Transverse colon (tissue), 4 donors: ENCODE results near the gene MYMK.

Experiments
- CTCF ChIP-seq, 5 experiments: fragments of 200-600 bp in 3 of 5; fragments of 450-650 bp in 2 of 5; sonication (generic) in 3 of 5; IDR thresholded peaks; 1 replicate in 2 of 5; 2 replicates in 3 of 5; pipeline ENCODE4 v1.5.1; 2016 to 2017; ENCODE audit warnings: antibody characterized with exemption in 5 of 5, inconsistent platforms in 3 of 5, mild to moderate bottlenecking in 2 of 5, moderate library complexity in 1 of 5
- POLR2A ChIP-seq: fragments of 450-650 bp; IDR thresholded peaks from one replicate; pipeline ENCODE4 v1.6.1; 2016; ENCODE audit warnings: antibody characterized with exemption, mild to moderate bottlenecking, moderate library complexity
- POLR2AphosphoS5 ChIP-seq, 3 donors: sonication (generic); formaldehyde crosslinking; IDR thresholded peaks; one replicate each; pipeline ENCODE4 v1.6.1; 2016; ENCODE audit warnings: antibody characterized with exemption in 3 of 3

DNA sequence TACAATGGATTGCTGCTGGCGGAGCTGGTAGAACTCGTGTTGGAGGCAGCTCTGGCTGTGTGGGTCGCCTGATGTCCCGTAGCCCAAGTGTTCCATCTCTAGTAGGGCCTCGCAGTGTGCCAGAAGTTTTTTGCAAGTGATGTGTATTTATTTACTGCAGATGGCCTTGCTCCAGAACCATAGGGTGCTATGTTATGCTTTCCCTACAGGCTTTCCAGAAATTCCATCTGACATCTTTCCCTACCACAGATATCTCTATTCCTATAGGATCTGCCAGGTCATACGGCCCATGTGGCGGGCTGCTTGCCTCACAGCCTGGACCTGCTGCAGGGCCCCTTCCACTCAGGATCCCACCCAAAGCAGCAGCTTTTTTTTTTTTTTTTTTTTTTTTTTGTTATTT, 26.7 kb upstream of the MYMK start:
- TF ChIP-seq POLR2A: no peak
- no peak for TF ChIP-seq POLR2AphosphoS5 (IDR thresholded peaks at IDR 0.05)
- no peak for TF ChIP-seq CTCF (IDR thresholded peaks at IDR 0.05)
